ENCODE results near the gene EXOC3. TPM values are rescaled to one million over a fixed set of nuclear protein-coding genes. Genes with fewer than 3 reads are reported as not detected.
"Not testable (repeated sequence)": the region's sequence is repeated elsewhere in the genome, so short reads cannot be mapped to it uniquely, and the experiment has no call there.

EXOC3 gene
- total and polyA plus RNA-seq, 10 of the 15 experiments (the other 5 are each of a cell fraction or from before 2014, with no cell fraction given) = 1.6 to 53.0 (median 27.9) TPM

GRCh38 chr5:396531-396961 lies 46.4 kb upstream of the EXOC3 start (continued):
- TF ChIP-seq ZBTB11 (CRISPR knock-in tag; IDR thresholded peaks at IDR 0.05) (no peak), TARDBP (IDR thresholded peaks at IDR 0.05; ENCODE audit: borderline replicate concordance) (no peak), KAT2A (conservative IDR thresholded peaks at IDR 0.05; ENCODE audit: control insufficient read depth, low read depth, low read length) (no peak), RAD21 (IDR thresholded peaks at IDR 0.05; ENCODE audit: insufficient read depth, low read depth, low read length) (no peak), ZSCAN29 (IDR thresholded peaks at IDR 0.05) (no peak), BHLHE40 (IDR thresholded peaks at IDR 0.05; ENCODE audit: borderline replicate concordance in 1 of 2, low read depth in 2 of 2, low read length in 1 of 2) (no peak), TBL1XR1 (IDR thresholded peaks at IDR 0.05; ENCODE audit: low read depth, low read length) (no peak), GATAD2B (conservative IDR thresholded peaks at IDR 0.05; ENCODE audit: low read depth) (no peak), ATF7 (IDR thresholded peaks at IDR 0.05; ENCODE audit: low read depth) (no peak), TCF7 (IDR thresholded peaks at IDR 0.05; ENCODE audit: borderline replicate concordance) (no peak), TCF12 (IDR thresholded peaks at IDR 0.05; ENCODE audit: low read depth, low read length) (no peak)

GRCh38 chr5:398141-398474 lies 44.9 kb upstream of the EXOC3 start:
- POLR2A ChIA-PET = not testable (repeated sequence)
- CTCF ChIA-PET = interaction anchor here (1.5 kb wide), 1 partner anchor 26 kb away, joined by 3 read pairs; no protein-coding TSS in a partner anchor

More at GRCh38 chr5:398141-398474, 44.9 kb upstream of the EXOC3 start:
- H3K9me3 ChIP-seq (replicated peaks; ENCODE audit: control insufficient read depth, insufficient read depth, low read length); BruUV-seq (replicated peaks); SMC1A ChIA-PET (ENCODE audit: uncharacterized antibody, unreplicated experiment); H2AFZ ChIP-seq (ENCODE audit: control insufficient read depth, low read depth, low read length); H3K4me3 ChIP-seq; FAIRE-seq; H3K79me2 ChIP-seq (ENCODE audit: control insufficient read depth, insufficient read depth, low read length); ATAC-seq; H3K27me3 ChIP-seq (replicated peaks in 1 of 2; ENCODE audit: control insufficient read depth in 2 of 2, insufficient read depth in 2 of 2, low read length in 1 of 2); H3K4me2 ChIP-seq (ENCODE audit: control insufficient read depth, insufficient read depth); H4K20me1 ChIP-seq (ENCODE audit: control insufficient read depth, insufficient read depth); H3K9ac ChIP-seq (ENCODE audit: control insufficient read depth, insufficient read depth, low read length); in situ Hi-C loops (cut with MboI); RAD21 ChIA-PET (ENCODE audit: unreplicated experiment); DNase-seq (ENCODE audit: low read depth, low spot score); intact Hi-C loops (cut with micrococcal nuclease; ENCODE audit: unreplicated experiment): not testable (repeated sequence)
- 95% methylated on average over 15 of the region's 15 CpGs for WGBS (ENCODE audit: insufficient coverage, insufficient replicate concordance, low lambda C conversion rate, missing lambda C conversion rate)
- H3K36me3 ChIP-seq (ENCODE audit: control insufficient read depth in 2 of 2, insufficient read depth in 2 of 2, low read length in 1 of 2) = peaks cover 3 to 20% of the 10 kb centered on the region in 2 experiments; a peak in 3 of 4 replicates
- H3K27ac ChIP-seq (ENCODE audit: control insufficient read depth, insufficient read depth) = peak overlapping the region; percentile 95
- H3K4me1 ChIP-seq (ENCODE audit: control insufficient read depth, insufficient read depth, low read length) = peaks cover 55% of the 10 kb centered on the region
